Measurements from ENCODE around the gene ST6GALNAC6.
"Not testable (repeated sequence)": the region's sequence is repeated elsewhere in the genome, so short reads cannot be mapped to it uniquely, and the experiment has no call there.

Gene ST6GALNAC6

GRCh38 chr9:127892831-127893230, 6.6 kb downstream of the ST6GALNAC6 start:
- in situ Hi-C loops (cut with HindIII; ENCODE audit: low pct_unique_long_range_greater_than_20kb, low sequenced_read_pairs), result no loop called here
- TF ChIP-seq JUND (IDR thresholded peaks at IDR 0.05; ENCODE audit: low read depth), result no peak
- DNase-seq (ENCODE audit: low read depth in 1 of 2, low spot score in 1 of 2), result no peak

GRCh38 chr9:127890053-127890452, 9.3 kb downstream of the ST6GALNAC6 start:
- DNase-seq (ENCODE audit: low read depth in 1 of 2, low spot score in 1 of 2), result no peak
- in situ Hi-C loops (cut with HindIII; ENCODE audit: low pct_unique_long_range_greater_than_20kb, low sequenced_read_pairs), result no loop called here
- no peak for TF ChIP-seq JUND (IDR thresholded peaks at IDR 0.05; ENCODE audit: low read depth)

GRCh38 chr9:127887792-127888191, 11.6 kb downstream of the ST6GALNAC6 start:
- DNase-seq (ENCODE audit: low read depth in 1 of 2, low spot score in 1 of 2), result peak in 1 of 2 experiments; percentile 45
- TF ChIP-seq JUND (IDR thresholded peaks at IDR 0.05; ENCODE audit: low read depth), result no peak
- in situ Hi-C loops (cut with HindIII; ENCODE audit: low pct_unique_long_range_greater_than_20kb, low sequenced_read_pairs), result no loop called here

GRCh38 chr9:127886401-127886972, 12.9 kb downstream of the ST6GALNAC6 start:
- DNase-seq (ENCODE audit: low read depth in 1 of 2, low spot score in 1 of 2), result peak in 1 of 2 experiments; percentile 42
- in situ Hi-C loops (cut with HindIII; ENCODE audit: low pct_unique_long_range_greater_than_20kb, low sequenced_read_pairs), result no loop called here
- no peak for TF ChIP-seq JUND (IDR thresholded peaks at IDR 0.05; ENCODE audit: low read depth)

DNA sequence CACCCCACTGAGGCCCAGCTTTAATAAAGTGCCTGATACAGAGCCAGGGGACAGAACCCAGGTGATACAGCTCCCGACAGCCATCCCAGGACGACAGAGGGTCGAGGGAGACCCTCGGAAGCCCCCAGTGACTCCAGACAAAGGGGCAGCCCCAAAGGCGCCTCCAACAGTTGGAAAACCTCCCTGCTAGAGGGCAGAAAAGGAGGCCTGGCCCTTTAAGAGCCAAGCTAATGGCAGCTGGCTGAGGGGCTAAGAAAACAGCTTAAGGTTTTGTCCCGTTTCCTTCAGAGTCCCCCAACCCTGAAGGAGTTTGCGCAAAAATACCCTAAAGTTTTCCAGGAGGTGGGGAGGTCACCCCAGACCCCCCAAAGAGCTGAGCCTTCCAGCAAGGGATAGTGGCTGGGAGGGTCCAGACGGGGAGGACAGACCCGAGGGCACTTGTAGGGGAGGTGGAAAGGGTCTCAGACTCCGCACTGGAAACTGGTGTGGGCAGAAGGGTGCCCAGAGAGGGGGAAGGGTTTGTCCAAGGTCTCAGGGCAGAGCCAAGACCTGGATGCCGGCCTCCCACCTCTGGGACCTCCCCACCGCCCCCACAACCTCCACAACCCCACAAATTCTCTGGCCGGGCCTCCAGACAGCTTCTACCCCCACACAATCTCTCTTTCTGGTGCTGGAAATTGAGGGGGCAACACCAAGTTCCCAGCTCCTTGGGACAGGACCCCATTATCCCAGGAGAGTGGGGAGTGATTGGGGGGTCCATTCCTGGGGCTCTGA, 13.7 kb downstream of the ST6GALNAC6 start:
- no peak for DNase-seq (ENCODE audit: low read depth in 1 of 2, low spot score in 1 of 2)
- in situ Hi-C loops (cut with HindIII; ENCODE audit: low pct_unique_long_range_greater_than_20kb, low sequenced_read_pairs), result no loop called here
- TF ChIP-seq JUND (IDR thresholded peaks at IDR 0.05; ENCODE audit: low read depth), result no peak

GRCh38 chr9:127884976-127885490, 14.4 kb downstream of the ST6GALNAC6 start:
- TF ChIP-seq JUND (IDR thresholded peaks at IDR 0.05; ENCODE audit: low read depth), result no peak
- no peak for DNase-seq (ENCODE audit: low read depth in 1 of 2, low spot score in 1 of 2)
- in situ Hi-C loops (cut with HindIII; ENCODE audit: low pct_unique_long_range_greater_than_20kb, low sequenced_read_pairs), result no loop called here

DNA sequence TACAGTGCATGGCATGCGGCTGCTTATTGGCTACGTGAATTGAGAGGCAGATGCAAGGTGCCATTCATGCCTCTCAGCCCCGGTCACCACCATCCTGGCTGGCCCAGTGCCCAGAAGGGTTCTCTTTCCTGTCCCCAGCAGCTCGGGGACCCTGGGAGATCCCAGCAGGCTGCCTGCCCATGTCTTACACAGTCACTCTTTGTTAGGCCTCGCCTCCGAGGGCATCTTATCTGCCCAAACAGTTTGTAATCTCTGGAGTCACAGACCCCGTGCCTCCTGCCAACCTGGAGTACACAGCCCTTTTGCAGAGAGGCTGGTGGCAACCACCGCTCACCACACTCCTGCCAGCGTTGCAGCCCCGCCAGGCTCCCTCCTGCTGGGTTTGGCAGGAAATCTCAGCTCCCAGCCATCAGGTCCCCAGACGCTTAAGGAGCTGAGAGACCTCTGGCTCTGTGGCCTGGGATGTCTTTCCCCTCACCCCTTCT, 14.9 kb downstream of the ST6GALNAC6 start:
- DNase-seq (ENCODE audit: low read depth in 1 of 2, low spot score in 1 of 2), result no peak
- in situ Hi-C loops (cut with HindIII; ENCODE audit: low pct_unique_long_range_greater_than_20kb, low sequenced_read_pairs), result no loop called here
- TF ChIP-seq JUND (IDR thresholded peaks at IDR 0.05; ENCODE audit: low read depth), result no peak

DNA sequence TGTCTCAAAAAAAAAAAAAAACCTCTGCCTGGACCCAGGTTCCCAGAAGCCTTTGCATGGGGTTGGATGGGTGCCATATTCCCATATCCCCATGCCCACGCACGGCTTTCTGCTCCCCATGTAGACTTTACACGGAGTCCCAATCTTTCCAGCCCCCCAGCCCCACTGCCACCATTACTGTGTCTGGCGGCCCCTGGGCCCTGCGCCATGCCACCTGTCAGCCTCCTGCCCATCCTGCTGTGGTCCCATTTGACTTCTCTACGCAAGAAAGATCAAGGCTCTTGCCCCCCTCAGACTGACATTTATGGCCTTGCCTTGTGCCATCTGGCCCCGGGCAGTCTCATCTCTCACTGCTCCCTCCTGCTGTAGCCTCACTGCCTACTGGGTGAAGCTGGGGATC, 15.4 kb downstream of the ST6GALNAC6 start:
- no peak for TF ChIP-seq JUND (IDR thresholded peaks at IDR 0.05; ENCODE audit: low read depth)
- in situ Hi-C loops (cut with HindIII; ENCODE audit: low pct_unique_long_range_greater_than_20kb, low sequenced_read_pairs), result no loop called here
- no peak for DNase-seq (ENCODE audit: low read depth in 1 of 2, low spot score in 1 of 2)

DNA sequence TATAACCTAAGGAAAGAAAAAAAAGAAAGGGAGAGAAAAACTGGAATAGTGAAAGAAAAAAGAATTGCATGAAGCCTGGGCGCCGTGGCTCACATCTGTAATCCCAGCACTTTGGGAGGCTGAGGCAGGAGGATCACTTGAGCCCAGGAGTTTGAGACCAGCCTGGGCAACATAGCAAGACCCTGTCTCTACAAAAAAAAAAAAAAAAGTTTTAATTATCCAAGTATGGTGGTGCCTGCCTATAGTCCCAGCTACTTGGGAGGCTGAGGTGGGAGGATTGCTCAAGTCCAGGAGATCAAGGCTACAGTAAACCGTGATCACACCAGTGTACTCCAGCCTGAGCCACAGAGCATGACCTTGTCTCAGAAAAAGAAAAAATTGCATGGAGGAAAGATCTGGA, 17.7 kb downstream of the ST6GALNAC6 start:
- in situ Hi-C loops (cut with HindIII; ENCODE audit: low pct_unique_long_range_greater_than_20kb, low sequenced_read_pairs); DNase-seq (ENCODE audit: low read depth in 1 of 2, low spot score in 1 of 2): not testable (repeated sequence)

GRCh38 chr9:127880143-127880542, 19.3 kb downstream of the ST6GALNAC6 start:
- DNase-seq (ENCODE audit: low read depth in 1 of 2, low spot score in 1 of 2), result no peak
- TF ChIP-seq JUND (IDR thresholded peaks at IDR 0.05; ENCODE audit: low read depth), result no peak
- in situ Hi-C loops (cut with HindIII; ENCODE audit: low pct_unique_long_range_greater_than_20kb, low sequenced_read_pairs), result no loop called here

- in situ Hi-C loops (cut with HindIII; ENCODE audit: low pct_unique_long_range_greater_than_20kb, low sequenced_read_pairs), result no loop called here
- TF ChIP-seq JUND (IDR thresholded peaks at IDR 0.05; ENCODE audit: low read depth), result no peak
- peak in 1 of 2 experiments; percentile 30 for DNase-seq (ENCODE audit: low read depth in 1 of 2, low spot score in 1 of 2)
Observed at GRCh38 chr9:127878652-127879390, 20.6 kb downstream of the ST6GALNAC6 start.

DNA sequence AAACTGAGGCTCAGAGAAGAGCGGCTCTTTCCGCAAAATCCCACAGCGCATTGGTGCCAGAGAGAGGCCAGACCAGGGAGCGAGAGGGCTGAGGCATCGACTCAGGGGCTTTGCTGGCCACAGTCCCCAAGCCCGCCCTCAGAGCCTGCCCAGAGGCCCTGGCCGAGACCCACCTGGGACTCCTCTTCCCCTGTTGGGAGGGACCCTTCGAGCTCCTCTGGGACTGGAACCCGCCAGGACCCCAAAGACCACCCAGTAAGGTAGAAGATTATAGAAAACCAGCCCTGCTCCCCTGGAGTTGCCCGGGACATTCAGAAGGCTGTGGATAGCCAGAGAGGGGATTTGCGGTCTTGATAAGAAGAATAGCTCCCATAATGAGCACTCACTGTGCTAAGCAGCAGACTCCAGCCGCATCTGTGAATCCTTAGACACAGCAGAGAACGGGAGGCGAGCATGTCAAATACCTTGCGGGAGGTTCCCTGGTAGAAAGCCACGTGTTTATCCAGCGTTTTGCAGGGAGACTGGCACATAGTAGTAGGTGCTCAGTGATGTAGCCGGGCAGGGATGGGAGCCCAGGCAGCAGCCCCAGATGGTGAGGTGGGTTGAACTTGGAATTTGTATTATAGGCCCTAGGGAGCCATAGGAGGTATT, 21.3 kb downstream of the ST6GALNAC6 start:
- no peak for DNase-seq (ENCODE audit: low read depth in 1 of 2, low spot score in 1 of 2)
- in situ Hi-C loops (cut with HindIII; ENCODE audit: low pct_unique_long_range_greater_than_20kb, low sequenced_read_pairs), result no loop called here
- TF ChIP-seq JUND (IDR thresholded peaks at IDR 0.05; ENCODE audit: low read depth), result no peak
